Measurements from ENCODE around the gene SAP130.

Gene SAP130

DNA sequence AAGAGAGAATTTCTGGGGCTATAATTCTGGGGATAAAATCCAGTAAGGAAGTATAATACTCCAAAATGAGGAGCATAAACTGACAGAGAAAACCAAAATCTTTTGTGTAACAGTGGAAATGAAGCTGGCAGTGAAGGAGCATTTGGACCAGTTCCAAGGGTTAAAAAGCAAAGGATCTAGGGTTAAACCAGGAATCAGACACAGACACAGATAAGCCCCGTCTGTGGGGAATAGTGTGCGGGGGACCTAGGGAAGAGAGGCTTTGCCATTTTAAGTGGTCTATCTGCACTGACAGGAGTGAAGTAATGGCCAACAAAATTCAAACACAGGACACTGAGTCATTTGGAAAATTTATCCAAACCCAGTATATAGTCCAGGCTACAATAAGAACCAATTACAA lies 23.4 kb downstream of the SAP130 start:
- Histone ChIP-seq H3K36me3 (peaks cover 99% of the 10 kb centered on the region), H3K9me3 (no peaks in the 10 kb centered on the region), H3K27me3 (no peaks in the 10 kb centered on the region), H3K4me3 (ENCODE audit: low read depth in 1 of 2, low read length in 1 of 2) (no peak overlapping the region), H3K4me1 (ENCODE audit: control insufficient read depth in 1 of 2, insufficient read depth in 1 of 2, low read depth in 1 of 2, low read length in 1 of 2) (no peaks in the 10 kb centered on the region), H3K27ac (no peak overlapping the region)
- TF ChIP-seq, protein P1, sequence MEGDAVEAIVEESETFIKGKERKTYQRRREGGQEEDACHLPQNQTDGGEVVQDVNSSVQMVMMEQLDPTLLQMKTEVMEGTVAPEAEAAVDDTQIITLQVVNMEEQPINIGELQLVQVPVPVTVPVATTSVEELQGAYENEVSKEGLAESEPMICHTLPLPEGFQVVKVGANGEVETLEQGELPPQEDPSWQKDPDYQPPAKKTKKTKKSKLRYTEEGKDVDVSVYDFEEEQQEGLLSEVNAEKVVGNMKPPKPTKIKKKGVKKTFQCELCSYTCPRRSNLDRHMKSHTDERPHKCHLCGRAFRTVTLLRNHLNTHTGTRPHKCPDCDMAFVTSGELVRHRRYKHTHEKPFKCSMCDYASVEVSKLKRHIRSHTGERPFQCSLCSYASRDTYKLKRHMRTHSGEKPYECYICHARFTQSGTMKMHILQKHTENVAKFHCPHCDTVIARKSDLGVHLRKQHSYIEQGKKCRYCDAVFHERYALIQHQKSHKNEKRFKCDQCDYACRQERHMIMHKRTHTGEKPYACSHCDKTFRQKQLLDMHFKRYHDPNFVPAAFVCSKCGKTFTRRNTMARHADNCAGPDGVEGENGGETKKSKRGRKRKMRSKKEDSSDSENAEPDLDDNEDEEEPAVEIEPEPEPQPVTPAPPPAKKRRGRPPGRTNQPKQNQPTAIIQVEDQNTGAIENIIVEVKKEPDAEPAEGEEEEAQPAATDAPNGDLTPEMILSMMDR (IDR thresholded peaks at IDR 0.05) = no peak

GRCh38 chr2:128003463-128003862 lies 24.4 kb downstream of the SAP130 start:
- H3K4me1 ChIP-seq (ENCODE audit: control insufficient read depth in 1 of 2, insufficient read depth in 1 of 2, low read depth in 1 of 2, low read length in 1 of 2) = no peaks in the 10 kb centered on the region
- H3K36me3 ChIP-seq = peaks cover 99% of the 10 kb centered on the region
- H3K9me3 ChIP-seq = no peaks in the 10 kb centered on the region
- TF ChIP-seq, protein P1 (IDR thresholded peaks at IDR 0.05) = no peak
- no peaks in the 10 kb centered on the region for H3K27me3 ChIP-seq
- H3K4me3 ChIP-seq (ENCODE audit: low read depth in 1 of 2, low read length in 1 of 2) = no peak overlapping the region
- H3K27ac ChIP-seq = no peak overlapping the region

GRCh38 chr2:127996160-127996559 lies 31.7 kb downstream of the SAP130 start:
- no peaks in the 10 kb centered on the region for H3K4me1 ChIP-seq (ENCODE audit: control insufficient read depth in 1 of 2, insufficient read depth in 1 of 2, low read depth in 1 of 2, low read length in 1 of 2)
- no peak overlapping the region for H3K4me3 ChIP-seq (ENCODE audit: low read depth in 1 of 2, low read length in 1 of 2)
- no peaks in the 10 kb centered on the region for H3K27me3 ChIP-seq
- TF ChIP-seq, protein P1 (IDR thresholded peaks at IDR 0.05) = no peak
- H3K27ac ChIP-seq = no peak overlapping the region
- H3K36me3 ChIP-seq = peaks cover 96% of the 10 kb centered on the region
- no peaks in the 10 kb centered on the region for H3K9me3 ChIP-seq

DNA sequence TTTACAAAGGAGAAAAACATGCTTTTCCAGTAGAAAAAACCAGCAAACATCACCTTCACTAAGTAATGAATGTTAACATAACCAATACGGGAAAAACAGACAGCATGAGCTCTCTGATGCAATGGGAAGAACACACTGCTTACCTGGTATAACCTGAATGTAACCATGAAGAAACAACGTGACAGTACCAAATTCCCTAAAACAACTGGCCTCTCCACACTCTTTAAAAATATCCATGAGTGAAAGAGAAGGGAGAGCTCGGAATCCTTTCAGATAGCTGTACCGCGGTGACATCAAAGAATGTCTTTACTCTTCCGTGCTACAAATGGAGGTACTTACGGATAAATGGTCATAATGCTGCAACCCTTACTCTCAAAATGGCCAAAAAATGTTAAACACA lies 32.1 kb downstream of the SAP130 start:
- TF ChIP-seq, protein P1 (IDR thresholded peaks at IDR 0.05) = no peak
- Histone ChIP-seq H3K27ac (no peak overlapping the region), H3K4me3 (ENCODE audit: low read depth in 1 of 2, low read length in 1 of 2) (no peak overlapping the region), H3K36me3 (peaks cover 95% of the 10 kb centered on the region), H3K4me1 (ENCODE audit: control insufficient read depth in 1 of 2, insufficient read depth in 1 of 2, low read depth in 1 of 2, low read length in 1 of 2) (no peaks in the 10 kb centered on the region), H3K27me3 (no peaks in the 10 kb centered on the region), H3K9me3 (no peaks in the 10 kb centered on the region)

GRCh38 chr2:127993659-127994058 lies 34.2 kb downstream of the SAP130 start:
- no peak overlapping the region for H3K4me3 ChIP-seq (ENCODE audit: low read depth in 1 of 2, low read length in 1 of 2)
- TF ChIP-seq, protein P1 (IDR thresholded peaks at IDR 0.05) = no peak
- peaks cover 92% of the 10 kb centered on the region for H3K36me3 ChIP-seq

GRCh38 chr2:127991742-127992141 lies 36.1 kb downstream of the SAP130 start:
- no peak overlapping the region for H3K4me3 ChIP-seq (ENCODE audit: low read depth in 1 of 2, low read length in 1 of 2)
- no peak overlapping the region for H3K27ac ChIP-seq
- H3K27me3 ChIP-seq = no peaks in the 10 kb centered on the region
- TF ChIP-seq, protein P1 (IDR thresholded peaks at IDR 0.05) = no peak
- peaks cover 92% of the 10 kb centered on the region for H3K36me3 ChIP-seq
- H3K4me1 ChIP-seq (ENCODE audit: control insufficient read depth in 1 of 2, insufficient read depth in 1 of 2, low read depth in 1 of 2, low read length in 1 of 2) = no peaks in the 10 kb centered on the region
- H3K9me3 ChIP-seq = no peaks in the 10 kb centered on the region

More at GRCh38 chr2:127993659-127994058, 34.2 kb downstream of the SAP130 start:
- no peaks in the 10 kb centered on the region for H3K9me3 ChIP-seq
- no peak overlapping the region for H3K27ac ChIP-seq
- H3K4me1 ChIP-seq (ENCODE audit: control insufficient read depth in 1 of 2, insufficient read depth in 1 of 2, low read depth in 1 of 2, low read length in 1 of 2) = no peaks in the 10 kb centered on the region
- no peaks in the 10 kb centered on the region for H3K27me3 ChIP-seq

All from neutrophil (primary cell).